B cell (primary cell): ENCODE data around the gene PCBP3. TPM values are rescaled to one million over a fixed set of nuclear protein-coding genes. Genes with fewer than 3 reads are reported as not detected.

Experiments
- ATAC-seq: fragments of 200-7000 bp; cut with Tn5 transposase; one replicate; pipeline ENCODE4 v1.10.0; 2021; ENCODE audit warnings: low read depth, mild to moderate bottlenecking, moderate number of reproducible peaks, moderate library complexity
- CTCF ChIA-PET: fragments of 350-600 bp; sonication (Branson Sonifier 250); formaldehyde crosslinking; loops from one replicate; lab custom pipeline; 2021; ENCODE audit warnings: antibody characterized with exemption, inconsistent platforms; lab: Charles Lee
- POLR2A ChIA-PET: fragments of 350-600 bp; sonication (Branson Sonifier 250); formaldehyde crosslinking; loops from one replicate; lab custom pipeline; 2021; ENCODE audit warnings: antibody characterized with exemption; lab: Charles Lee
- DNase-seq: peaks from one replicate; pipeline ENCODE4 v3.0.0; 2013
- H2AFZ ChIP-seq: 2 replicates; pipeline ENCODE4 v1.6.1; 2012; ENCODE audit warnings: mild to moderate bottlenecking, low read depth, low read length; ENCODE audit not compliant: insufficient read depth, poor library complexity, severe bottlenecking
- H3K27ac ChIP-seq, 2 donors: 1 replicate in 1 of 2; 2 replicates in 1 of 2; pipeline ENCODE4 v1.5.1; 2012 to 2013; ENCODE audit warnings: low read length in 2 of 2, mild to moderate bottlenecking in 2 of 2, moderate library complexity in 1 of 2
- H3K27me3 ChIP-seq, 4 experiments: fragments of 200-600 bp in 1 of 4; sonication (generic) in 1 of 4; replicated peaks in 1 of 4; 1 replicate in 2 of 4; 2 replicates in 2 of 4; pipeline versions ENCODE4 v1.6.1 to v1.7.0; 2013 to 2016; ENCODE audit warnings: low read length in 3 of 4, mild to moderate bottlenecking in 2 of 4, mixed read lengths in 1 of 4, moderate library complexity in 1 of 4; ENCODE audit not compliant: insufficient read depth in 4 of 4, control insufficient read depth in 3 of 4; ENCODE audit errors: control extremely low read depth in 1 of 4
- H3K36me3 ChIP-seq, 2 experiments: replicated peaks in 1 of 2; 1 replicate in 1 of 2; 2 replicates in 1 of 2; pipeline versions ENCODE4 v1.6.1 to v1.7.1; 2013; ENCODE audit warnings: low read length in 1 of 2; ENCODE audit not compliant: insufficient read depth in 2 of 2, control insufficient read depth in 1 of 2; ENCODE audit errors: control extremely low read depth in 1 of 2, extremely low read depth in 1 of 2
- H3K4me1 ChIP-seq, 2 donors: fragments of 200-600 bp in 1 of 2; sonication (generic) in 1 of 2; 1 replicate in 1 of 2; 2 replicates in 1 of 2; pipeline versions ENCODE4 v1.5.1 to v1.6.1; 2013 to 2017; ENCODE audit warnings: low read length in 2 of 2; ENCODE audit not compliant: control insufficient read depth in 2 of 2, insufficient read depth in 2 of 2
- H3K4me2 ChIP-seq: replicated peaks from 2 replicates; pipeline ENCODE3; 2012; ENCODE audit warnings: mild to moderate bottlenecking, low read depth, low read length; ENCODE audit not compliant: poor library complexity, severe bottlenecking
- H3K4me3 ChIP-seq, 5 experiments: fragments of 200-600 bp in 1 of 5; sonication (generic) in 1 of 5; 1 replicate in 3 of 5; 2 replicates in 2 of 5; pipeline versions ENCODE4 v1.5.1 to v1.7.0; 2011 to 2016; ENCODE audit warnings: low read length in 4 of 5, mild to moderate bottlenecking in 4 of 5, low read depth in 2 of 5, control low read depth in 1 of 5, moderate library complexity in 1 of 5; ENCODE audit not compliant: insufficient read depth in 1 of 5; ENCODE audit errors: control extremely low read depth in 1 of 5, extremely low read depth in 1 of 5
- H3K79me2 ChIP-seq: fragments of 200-600 bp; sonication (generic); one replicate; pipeline ENCODE4 v1.6.0; 2016; ENCODE audit warnings: low read length; ENCODE audit not compliant: control insufficient read depth, insufficient read depth
- H3K9ac ChIP-seq: fragments of 200-600 bp; sonication (generic); 2 replicates; pipeline ENCODE4 v1.6.1; 2017; ENCODE audit warnings: mild to moderate bottlenecking, low read length, moderate library complexity
- H3K9me3 ChIP-seq, 3 donors: one replicate each; pipeline versions ENCODE4 v1.6.1 to v1.7.1; 2013; ENCODE audit warnings: low read length in 2 of 3; ENCODE audit not compliant: control insufficient read depth in 2 of 3, insufficient read depth in 1 of 3; ENCODE audit errors: control extremely low read depth in 1 of 3
- H4K20me1 ChIP-seq: 2 replicates; pipeline ENCODE4 v1.6.0; 2012; ENCODE audit warnings: mild to moderate bottlenecking, low read length; ENCODE audit not compliant: insufficient read depth, control insufficient read depth, poor library complexity, severe bottlenecking
- H3K27ac Mint-ChIP-seq: one replicate; pipeline ENCODE4 v1.8.0; 2021; ENCODE audit warnings: mixed read lengths
- H3K27me3 Mint-ChIP-seq: one replicate; pipeline ENCODE4 v1.8.0; 2021; ENCODE audit warnings: mixed read lengths
- H3K4me1 Mint-ChIP-seq: one replicate; pipeline ENCODE4 v1.8.0; 2021; ENCODE audit warnings: mixed read lengths
- H3K4me3 Mint-ChIP-seq: one replicate; pipeline ENCODE4 v1.8.0; 2021; ENCODE audit warnings: mixed read lengths
- H3K9me3 Mint-ChIP-seq: one replicate; pipeline ENCODE4 v1.8.0; 2022; ENCODE audit warnings: mixed read lengths; ENCODE audit not compliant: insufficient read depth
- CTCF ChIP-seq: fragments of 200-600 bp; IDR thresholded peaks from one replicate; pipeline ENCODE4 v1.8.0; 2022; ENCODE audit warnings: antibody characterized with exemption, mild to moderate bottlenecking
- EZH2 ChIP-seq: IDR thresholded peaks from 2 replicates; pipeline ENCODE4 v1.6.1; 2012; ENCODE audit warnings: borderline replicate concordance, low read depth, mild to moderate bottlenecking, moderate library complexity, low read length; ENCODE audit not compliant: insufficient read depth, poor library complexity, severe bottlenecking
- WGBS: methylation state at CpG from one replicate; pipeline ENCODE4 v1.1.5; 2013; ENCODE audit warnings: missing lambda C conversion rate; ENCODE audit not compliant: insufficient coverage; 5-methylcytosine and 5-hydroxymethylcytosine counted together
- intact Hi-C: fragments of 100-400 bp; cut with micrococcal nuclease; formaldehyde crosslinking; loops from one replicate; pipeline ENCODE4 v1.10.0; 2022
- polyA plus RNA-seq: library from polyadenylated mRNA; depleted of rRNA; stranded (reverse); fragments of >200 nt; gene quantifications from 2 replicates; pipeline ENCODE4 v1.2.3, GENCODE V29; 2012
- total RNA-seq, 2 donors: library from RNA; stranded (reverse); fragments of 120-200 nt in 1 of 2; gene quantifications; 1 replicate in 1 of 2; 2 replicates in 1 of 2; pipeline versions ENCODE4 v1.2.3 to v1.2.4, GENCODE V29; 2013 to 2022

The PCBP3 gene
- total and polyA plus RNA-seq, 2 donors (not counting 1 experiment from before 2014, with no cell fraction given), result 0.45 to 2.7 TPM

DNA sequence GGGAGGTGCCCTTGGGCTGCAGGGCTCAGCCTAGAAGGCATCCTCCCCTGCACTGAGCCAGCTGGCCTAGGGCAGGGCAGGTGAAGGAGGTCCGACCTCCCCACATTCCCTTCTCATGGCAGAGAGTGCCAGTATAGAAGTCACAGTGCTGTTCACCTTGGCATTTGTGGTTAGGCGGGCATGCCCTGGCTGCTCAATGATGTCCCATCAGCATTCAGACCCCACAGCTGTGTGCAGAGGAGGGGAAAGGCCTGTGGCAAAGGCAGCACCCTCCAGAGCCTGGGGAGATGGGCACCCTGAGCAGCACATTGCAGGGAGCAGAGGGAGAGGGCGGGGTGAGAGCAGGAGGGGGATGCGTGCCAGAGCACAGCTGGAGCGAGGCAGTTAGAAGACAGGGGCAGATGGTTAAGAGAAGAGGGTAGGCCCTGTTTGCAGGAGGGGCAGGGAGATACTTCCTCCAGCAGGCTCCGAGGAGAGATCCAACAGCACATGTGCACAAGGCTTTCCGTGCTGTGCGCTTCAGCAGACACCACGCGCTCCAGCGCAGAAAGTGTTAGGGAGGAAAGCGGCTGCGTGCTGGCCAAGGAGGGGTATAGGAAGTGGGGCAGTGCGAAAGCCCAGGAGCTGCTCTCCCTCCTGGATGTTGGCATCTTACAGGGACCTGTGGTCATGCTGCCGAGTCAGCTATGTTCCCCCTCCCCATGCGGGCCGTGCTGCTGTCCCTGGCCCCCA, 294.4 kb downstream of the PCBP3 start:
- Mint-ChIP-seq H3K9me3 (no peaks in the 10 kb centered on the region), H3K4me3 (no peak overlapping the region), H3K27ac (no peak overlapping the region), H3K4me1 (no peaks in the 10 kb centered on the region), H3K27me3 (peaks cover 4% of the 10 kb centered on the region)
- H3K27ac ChIP-seq, result no peak overlapping the region
- CTCF ChIA-PET, result no interaction called here
- no peaks in the 10 kb centered on the region for H3K79me2 ChIP-seq
- POLR2A ChIA-PET, result no interaction called here
- no peak for TF ChIP-seq CTCF
- TF ChIP-seq EZH2, result no peak
- DNase-seq (no peak), ATAC-seq (no peak)
- no peak overlapping the region for H3K4me3 ChIP-seq
- peaks cover 0 to 54% (median 13%) of the 10 kb centered on the region in 3 donors for H3K9me3 ChIP-seq
- H4K20me1 ChIP-seq, result no peaks in the 10 kb centered on the region
- no peak overlapping the region for H3K9ac ChIP-seq
- no peak overlapping the region for H3K4me2 ChIP-seq
- no peaks in the 10 kb centered on the region for H3K27me3 ChIP-seq
- no peaks in the 10 kb centered on the region for H3K4me1 ChIP-seq
- 93% methylated on average over 15 of the region's 17 CpGs for WGBS
- no peaks in the 10 kb centered on the region for H3K36me3 ChIP-seq
- H2AFZ ChIP-seq, result no peak overlapping the region
- intact Hi-C loops, result no loop called here

- DNase-seq (no peak), ATAC-seq (no peak)
- intact Hi-C loops, result no loop called here
- no CpG with 5 or more reads among the region's 1 CpG for WGBS
- CTCF ChIA-PET, result no interaction called here
- Histone ChIP-seq H4K20me1 (no peaks in the 10 kb centered on the region), H3K36me3 (no peaks in the 10 kb centered on the region), H3K9ac (no peak overlapping the region), H3K27ac (no peak overlapping the region), H3K4me2 (no peak overlapping the region), H3K79me2 (no peaks in the 10 kb centered on the region), H2AFZ (no peak overlapping the region), H3K27me3 (no peaks in the 10 kb centered on the region), H3K4me3 (no peak overlapping the region), H3K9me3 (peaks cover 0 to 54% (median 13%) of the 10 kb centered on the region in 3 donors), H3K4me1 (no peaks in the 10 kb centered on the region)
- Mint-ChIP-seq H3K4me1 (no peaks in the 10 kb centered on the region), H3K27ac (no peak overlapping the region), H3K4me3 (no peak overlapping the region), H3K27me3 (no peaks in the 10 kb centered on the region), H3K9me3 (no peaks in the 10 kb centered on the region)
- TF ChIP-seq CTCF (no peak), EZH2 (no peak)
- POLR2A ChIA-PET, result no interaction called here
Observed at GRCh38 chr21:45938453-45938755, 294.9 kb downstream of the PCBP3 start.
